ENCODE measurements around the gene ORAI2.
"Not testable (repeated sequence)": the region's sequence is repeated elsewhere in the genome, so short reads cannot be mapped to it uniquely, and the experiment has no call there.

The ORAI2 gene

GRCh38 chr7:102471791-102472125, 38.4 kb downstream of the ORAI2 start:
- TF ChIP-seq, protein P1, sequence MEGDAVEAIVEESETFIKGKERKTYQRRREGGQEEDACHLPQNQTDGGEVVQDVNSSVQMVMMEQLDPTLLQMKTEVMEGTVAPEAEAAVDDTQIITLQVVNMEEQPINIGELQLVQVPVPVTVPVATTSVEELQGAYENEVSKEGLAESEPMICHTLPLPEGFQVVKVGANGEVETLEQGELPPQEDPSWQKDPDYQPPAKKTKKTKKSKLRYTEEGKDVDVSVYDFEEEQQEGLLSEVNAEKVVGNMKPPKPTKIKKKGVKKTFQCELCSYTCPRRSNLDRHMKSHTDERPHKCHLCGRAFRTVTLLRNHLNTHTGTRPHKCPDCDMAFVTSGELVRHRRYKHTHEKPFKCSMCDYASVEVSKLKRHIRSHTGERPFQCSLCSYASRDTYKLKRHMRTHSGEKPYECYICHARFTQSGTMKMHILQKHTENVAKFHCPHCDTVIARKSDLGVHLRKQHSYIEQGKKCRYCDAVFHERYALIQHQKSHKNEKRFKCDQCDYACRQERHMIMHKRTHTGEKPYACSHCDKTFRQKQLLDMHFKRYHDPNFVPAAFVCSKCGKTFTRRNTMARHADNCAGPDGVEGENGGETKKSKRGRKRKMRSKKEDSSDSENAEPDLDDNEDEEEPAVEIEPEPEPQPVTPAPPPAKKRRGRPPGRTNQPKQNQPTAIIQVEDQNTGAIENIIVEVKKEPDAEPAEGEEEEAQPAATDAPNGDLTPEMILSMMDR (IDR thresholded peaks at IDR 0.05; ENCODE audit: low read length), result no peak
- no peak for TF ChIP-seq EZH2 (IDR thresholded peaks at IDR 0.05; ENCODE audit: borderline replicate concordance, low read length)
- H3F3A ChIP-seq (ENCODE audit: insufficient read depth, low read length), result no peaks in the 10 kb centered on the region
- H3K79me2 ChIP-seq (ENCODE audit: insufficient read depth, low read length), result no peaks in the 10 kb centered on the region
- no peaks in the 10 kb centered on the region for H3K27me3 ChIP-seq (ENCODE audit: insufficient read depth, low read length)
- no peaks in the 10 kb centered on the region for H3K9me2 ChIP-seq (ENCODE audit: low read depth, low read length)
- no peak overlapping the region for H3K4me2 ChIP-seq (ENCODE audit: low read length)
- no peak overlapping the region for H3K9ac ChIP-seq (ENCODE audit: low read length)
- H4K20me1 ChIP-seq (ENCODE audit: insufficient read depth, low read length), result no peaks in the 10 kb centered on the region
- H3K4me3 ChIP-seq (ENCODE audit: low read depth, low read length, poor library complexity, severe bottlenecking), result no peak overlapping the region
- no peak overlapping the region for H2AFZ ChIP-seq (ENCODE audit: low read length)
- peaks cover 8% of the 10 kb centered on the region for H3K4me1 ChIP-seq (ENCODE audit: insufficient read depth, low read length, severe bottlenecking)
- peaks cover 64% of the 10 kb centered on the region for H3K36me3 ChIP-seq (ENCODE audit: insufficient read depth, low read length)
- H3K27ac ChIP-seq (ENCODE audit: low read depth, low read length, poor library complexity, severe bottlenecking), result no peak overlapping the region
- no peaks in the 10 kb centered on the region for H3K9me3 ChIP-seq (ENCODE audit: low read length)

GRCh38 chr7:102472126-102473041, 39.0 kb downstream of the ORAI2 start:
- Histone ChIP-seq H3K36me3 (ENCODE audit: insufficient read depth, low read length) (peaks cover 62% of the 10 kb centered on the region), H3K79me2 (ENCODE audit: insufficient read depth, low read length) (no peaks in the 10 kb centered on the region), H3K4me2 (ENCODE audit: low read length) (no peak overlapping the region), H3K4me1 (ENCODE audit: insufficient read depth, low read length, severe bottlenecking) (peaks cover 1% of the 10 kb centered on the region), H4K20me1 (ENCODE audit: insufficient read depth, low read length) (no peaks in the 10 kb centered on the region), H3K9ac (ENCODE audit: low read length) (no peak overlapping the region), H3K4me3 (ENCODE audit: low read depth, low read length, poor library complexity, severe bottlenecking) (no peak overlapping the region), H3K9me2 (ENCODE audit: low read depth, low read length) (no peaks in the 10 kb centered on the region), H3K9me3 (ENCODE audit: low read length) (no peaks in the 10 kb centered on the region), H3F3A (ENCODE audit: insufficient read depth, low read length) (no peaks in the 10 kb centered on the region), H3K27ac (ENCODE audit: low read depth, low read length, poor library complexity, severe bottlenecking) (no peak overlapping the region), H3K27me3 (ENCODE audit: insufficient read depth, low read length) (no peaks in the 10 kb centered on the region), H2AFZ (ENCODE audit: low read length) (no peak overlapping the region)
- TF ChIP-seq EZH2 (IDR thresholded peaks at IDR 0.05; ENCODE audit: borderline replicate concordance, low read length), result no peak
- TF ChIP-seq, protein P1 (IDR thresholded peaks at IDR 0.05; ENCODE audit: low read length), result no peak

GRCh38 chr7:102473271-102473991, 40.1 kb downstream of the ORAI2 start:
- peaks cover 53% of the 10 kb centered on the region for H3K36me3 ChIP-seq (ENCODE audit: insufficient read depth, low read length)
- no peak overlapping the region for H2AFZ ChIP-seq (ENCODE audit: low read length)
- H3K79me2 ChIP-seq (ENCODE audit: insufficient read depth, low read length), result no peaks in the 10 kb centered on the region
- H3F3A ChIP-seq (ENCODE audit: insufficient read depth, low read length), result no peaks in the 10 kb centered on the region
- H3K27ac ChIP-seq (ENCODE audit: low read depth, low read length, poor library complexity, severe bottlenecking), result no peak overlapping the region
- H3K27me3 ChIP-seq (ENCODE audit: insufficient read depth, low read length), result no peaks in the 10 kb centered on the region
- H3K4me3 ChIP-seq (ENCODE audit: low read depth, low read length, poor library complexity, severe bottlenecking), result no peak overlapping the region
- H3K9me3 ChIP-seq (ENCODE audit: low read length), result no peaks in the 10 kb centered on the region
- peaks cover 4% of the 10 kb centered on the region for H3K4me1 ChIP-seq (ENCODE audit: insufficient read depth, low read length, severe bottlenecking)
- TF ChIP-seq, protein P1 (IDR thresholded peaks at IDR 0.05; ENCODE audit: low read length), result no peak
- TF ChIP-seq EZH2 (IDR thresholded peaks at IDR 0.05; ENCODE audit: borderline replicate concordance, low read length), result no peak
- no peak overlapping the region for H3K9ac ChIP-seq (ENCODE audit: low read length)
- H3K9me2 ChIP-seq (ENCODE audit: low read depth, low read length), result no peaks in the 10 kb centered on the region
- no peaks in the 10 kb centered on the region for H4K20me1 ChIP-seq (ENCODE audit: insufficient read depth, low read length)
- H3K4me2 ChIP-seq (ENCODE audit: low read length), result no peak overlapping the region

- H3K9me2 ChIP-seq (ENCODE audit: low read depth, low read length); H3F3A ChIP-seq (ENCODE audit: insufficient read depth, low read length); H3K79me2 ChIP-seq (ENCODE audit: insufficient read depth, low read length); H3K4me1 ChIP-seq (ENCODE audit: insufficient read depth, low read length, severe bottlenecking); H3K9me3 ChIP-seq (ENCODE audit: low read length); H3K4me2 ChIP-seq (ENCODE audit: low read length); H3K4me3 ChIP-seq (ENCODE audit: low read depth, low read length, poor library complexity, severe bottlenecking); H3K27ac ChIP-seq (ENCODE audit: low read depth, low read length, poor library complexity, severe bottlenecking); H3K27me3 ChIP-seq (ENCODE audit: insufficient read depth, low read length); H3K9ac ChIP-seq (ENCODE audit: low read length); H2AFZ ChIP-seq (ENCODE audit: low read length); H4K20me1 ChIP-seq (ENCODE audit: insufficient read depth, low read length): not testable (repeated sequence)
- peaks cover 46% of the 10 kb centered on the region for H3K36me3 ChIP-seq (ENCODE audit: insufficient read depth, low read length)
Observed at GRCh38 chr7:102474116-102474515, 40.7 kb downstream of the ORAI2 start.

- not testable (repeated sequence) for H3K79me2 ChIP-seq (ENCODE audit: insufficient read depth, low read length)
Observed at GRCh38 chr7:102474736-102475435, 41.5 kb downstream of the ORAI2 start.

More at GRCh38 chr7:102474736-102475435, 41.5 kb downstream of the ORAI2 start:
- not testable (repeated sequence) for H3K9ac ChIP-seq (ENCODE audit: low read length); H4K20me1 ChIP-seq (ENCODE audit: insufficient read depth, low read length); H3K27me3 ChIP-seq (ENCODE audit: insufficient read depth, low read length); H3K4me1 ChIP-seq (ENCODE audit: insufficient read depth, low read length, severe bottlenecking); H3F3A ChIP-seq (ENCODE audit: insufficient read depth, low read length); H3K27ac ChIP-seq (ENCODE audit: low read depth, low read length, poor library complexity, severe bottlenecking); H3K9me2 ChIP-seq (ENCODE audit: low read depth, low read length); H3K4me3 ChIP-seq (ENCODE audit: low read depth, low read length, poor library complexity, severe bottlenecking); H3K4me2 ChIP-seq (ENCODE audit: low read length); H2AFZ ChIP-seq (ENCODE audit: low read length); H3K9me3 ChIP-seq (ENCODE audit: low read length)
- H3K36me3 ChIP-seq (ENCODE audit: insufficient read depth, low read length), result peaks cover 38% of the 10 kb centered on the region

All from OCI-LY1 (cell line).